ENCODE data around the gene PDXDC1.
"Not testable (repeated sequence)": the region's sequence is repeated elsewhere in the genome, so short reads cannot be mapped to it uniquely, and the experiment has no call there.

PDXDC1 gene

GRCh38 chr16:14963281-14964173 is 11.3 kb upstream of the PDXDC1 start:
- no peak for DNase-seq (ENCODE audit: low spot score in 2 of 2)
- H3K36me3 Mint-ChIP-seq, result no peaks in the 10 kb centered on the region

GRCh38 chr16:14965328-14965727 is 9.5 kb upstream of the PDXDC1 start:
- Mint-ChIP-seq H3K4me3 (no peak overlapping the region), H3K36me3 (no peaks in the 10 kb centered on the region), H3K4me1 (no peaks in the 10 kb centered on the region), H3K9me3 (no peaks in the 10 kb centered on the region), H3K27ac (no peak overlapping the region)
- ATAC-seq (no peak), DNase-seq (ENCODE audit: low spot score in 2 of 2) (no peak)

More at GRCh38 chr16:14963281-14964173, 11.3 kb upstream of the PDXDC1 start:
- no peaks in the 10 kb centered on the region for H3K9me3 Mint-ChIP-seq
- peak; percentile 31 for ATAC-seq
- H3K4me1 Mint-ChIP-seq, result no peaks in the 10 kb centered on the region
- H3K4me3 Mint-ChIP-seq, result no peak overlapping the region
- H3K27ac Mint-ChIP-seq, result no peak overlapping the region

DNA sequence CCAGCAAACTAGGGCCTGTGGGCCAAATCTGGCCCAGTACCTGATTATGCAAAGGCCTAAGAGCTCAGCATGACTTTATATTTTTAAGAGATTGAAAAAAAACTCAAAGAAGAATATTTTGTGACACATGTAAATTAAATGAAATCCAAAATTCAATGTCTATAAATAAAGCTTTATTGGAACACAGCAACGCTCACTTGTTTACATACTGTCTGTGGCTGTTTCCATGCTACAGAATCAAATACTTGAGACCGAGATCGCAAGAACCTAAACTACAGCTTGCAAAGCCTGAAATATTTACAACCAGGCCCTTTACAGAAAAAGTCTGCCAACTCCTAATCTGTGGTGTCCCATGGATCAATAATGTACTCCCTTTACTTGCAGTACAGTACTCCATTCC is 5.0 kb upstream of the PDXDC1 start:
- H3K4me1 Mint-ChIP-seq; ATAC-seq; H3K27ac Mint-ChIP-seq; H3K36me3 Mint-ChIP-seq; DNase-seq (ENCODE audit: low spot score in 2 of 2); H3K9me3 Mint-ChIP-seq; H3K4me3 Mint-ChIP-seq: not testable (repeated sequence)

DNA sequence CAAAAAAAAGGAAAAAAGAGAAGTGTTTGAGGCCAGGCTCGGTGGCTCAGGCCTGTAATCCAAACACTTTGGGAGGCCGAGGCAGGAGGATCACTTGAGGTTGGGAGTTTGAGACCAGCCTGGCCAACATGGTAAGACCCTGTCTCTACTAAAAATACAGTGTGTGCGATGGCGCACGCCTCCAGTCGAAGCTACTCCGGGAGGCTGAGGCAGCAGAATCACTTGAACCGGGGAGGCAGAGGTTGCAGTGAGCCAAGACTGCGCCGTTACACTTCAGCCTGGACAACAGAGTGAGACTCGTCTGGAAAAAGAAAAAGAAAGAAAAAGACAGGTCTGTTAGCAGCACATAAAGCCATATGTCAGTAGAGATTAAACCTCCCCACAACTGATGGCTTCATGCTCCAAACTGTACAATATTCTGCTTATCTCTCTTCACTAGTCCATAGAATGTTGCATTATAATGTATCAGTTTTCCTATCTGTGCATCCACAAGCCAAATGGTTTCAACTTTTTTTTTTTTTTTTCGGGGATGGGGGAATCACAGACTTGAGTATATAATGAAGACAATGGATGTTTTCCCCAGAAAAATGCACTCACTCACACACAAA is 3.1 kb upstream of the PDXDC1 start:
- H3K27ac Mint-ChIP-seq, H3K4me3 Mint-ChIP-seq: not testable (repeated sequence)
- peaks cover 12% of the 10 kb centered on the region for H3K4me1 Mint-ChIP-seq

DNA sequence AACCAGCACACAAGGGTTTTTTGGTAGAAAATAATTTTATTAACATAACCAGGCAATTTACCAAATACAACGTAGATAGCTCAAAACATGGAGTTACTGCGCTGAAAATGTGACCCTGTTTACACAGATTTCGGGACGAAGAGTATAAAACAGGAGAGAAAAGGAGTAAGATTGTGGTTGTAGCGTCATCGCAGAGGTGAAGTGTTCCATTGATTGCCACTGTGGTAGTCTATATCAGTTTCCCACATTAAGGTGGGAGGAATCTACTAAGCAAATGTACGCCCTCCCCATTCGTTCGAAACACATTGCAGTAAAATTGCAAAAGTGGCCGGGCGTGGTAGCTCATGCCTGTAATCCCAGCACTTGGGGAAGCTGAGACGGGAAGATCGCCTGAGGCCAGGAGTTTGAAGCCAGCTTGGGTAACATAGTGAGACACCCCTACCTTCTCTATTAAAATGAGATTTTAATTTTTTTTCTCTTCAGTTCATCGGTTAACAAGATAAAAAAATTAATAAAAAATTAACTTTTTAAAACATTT is 972 bp upstream of the PDXDC1 start:
- not testable (repeated sequence) for H3K27ac Mint-ChIP-seq, H3K9me3 Mint-ChIP-seq, ATAC-seq
- H3K4me3 Mint-ChIP-seq, result peak overlapping the region; percentile 82
- peaks cover 15% of the 10 kb centered on the region for H3K4me1 Mint-ChIP-seq
- peaks cover 14% of the 10 kb centered on the region for H3K36me3 Mint-ChIP-seq
- peak in 1 of 2 donors; percentile 49 for DNase-seq (ENCODE audit: low spot score in 2 of 2)

More for the DNA sequence above, 3.1 kb upstream of the PDXDC1 start:
- peak in 1 of 2 donors; percentile 48 for DNase-seq (ENCODE audit: low spot score in 2 of 2)
- not testable (repeated sequence) for H3K9me3 Mint-ChIP-seq, ATAC-seq
- H3K36me3 Mint-ChIP-seq, result peaks cover 14% of the 10 kb centered on the region

- H3K4me3 Mint-ChIP-seq, result peak overlapping the region; percentile 82
- H3K9me3 Mint-ChIP-seq; ATAC-seq; DNase-seq (ENCODE audit: low spot score in 2 of 2): not testable (repeated sequence)
- H3K36me3 Mint-ChIP-seq, result peaks cover 14% of the 10 kb centered on the region
- H3K27ac Mint-ChIP-seq, result peak overlapping the region; percentile 89
- H3K4me1 Mint-ChIP-seq, result peaks cover 15% of the 10 kb centered on the region
Measured at GRCh38 chr16:14974331-14974655, 533 bp upstream of the PDXDC1 start.

DNA sequence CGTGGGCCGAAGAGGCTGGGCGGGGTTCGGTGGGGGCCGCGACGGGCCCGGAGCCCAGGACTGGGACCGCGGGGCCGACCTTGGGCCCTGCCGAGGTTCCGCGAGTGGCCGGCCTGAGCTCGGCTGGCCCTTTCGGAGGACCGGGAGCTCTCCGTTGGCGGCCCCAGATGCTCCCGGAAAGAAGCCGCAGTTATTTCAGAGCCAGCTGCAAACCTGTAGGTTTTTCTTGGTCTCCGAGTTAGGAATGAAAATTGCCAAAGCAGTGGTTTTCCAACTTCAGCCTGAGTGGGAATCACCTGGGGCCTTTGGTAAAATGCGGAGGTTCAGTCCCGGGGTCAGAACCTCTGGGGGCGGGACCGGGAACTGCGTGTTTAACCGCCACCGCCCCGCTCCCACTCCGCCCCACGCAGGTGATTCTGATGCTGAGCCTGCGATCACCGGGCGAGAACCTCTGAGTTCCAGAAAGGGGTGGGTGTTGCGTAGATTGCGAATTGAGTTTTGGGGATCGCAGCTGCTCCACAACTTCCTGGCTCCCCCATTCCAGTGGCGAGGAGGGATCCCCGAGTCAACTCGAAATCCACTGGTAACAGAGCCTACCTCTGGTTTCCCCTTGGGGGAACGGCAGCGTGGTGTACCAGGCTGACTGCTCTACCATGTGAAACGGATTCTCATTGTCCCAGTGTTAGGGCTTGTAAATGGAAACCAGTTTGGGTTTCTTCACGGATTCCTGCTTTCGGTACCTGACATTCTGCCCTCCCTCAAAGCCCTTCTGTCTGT is 780 bp downstream of the PDXDC1 start:
- ATAC-seq (peak; percentile 39), DNase-seq (ENCODE audit: low spot score in 2 of 2) (peak; percentile 31 to 85)
- H3K9me3 Mint-ChIP-seq, result not testable (repeated sequence)
- Mint-ChIP-seq H3K4me3 (peak overlapping the region; percentile 82), H3K27ac (peak overlapping the region; percentile 89), H3K36me3 (peaks cover 14% of the 10 kb centered on the region), H3K4me1 (peaks cover 15% of the 10 kb centered on the region)

DNA sequence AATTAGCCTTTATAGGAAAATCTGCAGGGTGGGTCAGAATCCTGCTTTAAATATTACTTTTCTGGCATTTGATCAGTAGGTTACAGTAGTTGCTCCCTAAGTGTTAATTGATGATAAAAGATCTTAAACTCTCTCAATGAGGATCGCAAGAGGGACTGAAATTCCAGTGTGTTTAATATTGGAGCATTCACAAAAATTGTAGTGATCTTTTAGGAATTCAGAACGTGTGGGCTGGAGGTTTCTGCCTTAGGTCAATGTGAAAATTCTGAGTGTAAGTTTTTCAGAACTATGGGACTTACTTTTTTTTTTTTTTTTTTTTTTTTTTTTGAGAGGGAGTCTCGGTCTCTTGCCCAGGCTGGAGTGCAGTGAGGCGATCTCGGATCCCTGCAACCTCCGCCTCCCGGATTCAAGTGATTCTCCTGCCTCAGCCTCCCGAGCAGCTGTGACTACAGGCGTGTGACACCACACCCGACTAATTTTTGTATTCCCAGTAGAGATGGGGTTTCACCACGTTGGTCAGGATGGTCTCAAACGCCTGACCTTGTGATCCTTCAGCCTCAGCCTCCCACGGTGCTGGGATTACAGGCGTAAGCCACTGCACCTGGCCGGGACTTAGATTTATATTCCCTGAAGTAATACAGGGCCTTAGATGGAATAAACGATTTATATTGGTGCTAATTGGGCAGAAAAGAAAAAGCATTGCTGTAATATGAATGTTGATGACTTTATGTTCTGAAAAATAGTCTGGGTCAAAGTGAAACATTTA is 2.3 kb downstream of the PDXDC1 start:
- H3K4me3 Mint-ChIP-seq; ATAC-seq; H3K9me3 Mint-ChIP-seq; DNase-seq (ENCODE audit: low spot score in 2 of 2); H3K27ac Mint-ChIP-seq: not testable (repeated sequence)
- H3K36me3 Mint-ChIP-seq, result peaks cover 14% of the 10 kb centered on the region
- peaks cover 27% of the 10 kb centered on the region for H3K4me1 Mint-ChIP-seq

DNA sequence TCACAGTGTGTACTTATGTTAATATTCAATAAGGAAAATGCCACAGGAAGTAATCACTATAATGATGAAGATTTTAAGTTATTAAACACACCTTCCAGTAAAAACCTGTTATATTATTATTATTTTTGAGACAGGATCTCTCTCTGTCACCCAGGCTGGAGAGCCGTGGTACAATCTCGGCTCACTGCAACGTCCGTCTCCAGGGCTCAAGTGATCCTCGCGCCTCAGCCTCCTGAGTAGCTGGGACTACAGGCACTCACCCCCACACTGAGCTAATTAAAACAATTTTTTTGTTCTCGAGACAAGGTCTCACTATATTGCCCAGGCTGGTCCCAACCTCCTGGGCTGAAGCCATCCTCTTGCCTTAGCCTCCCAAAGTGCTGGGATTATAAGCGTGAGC is 3.5 kb downstream of the PDXDC1 start:
- H3K4me1 Mint-ChIP-seq, result peaks cover 28% of the 10 kb centered on the region
- not testable (repeated sequence) for H3K4me3 Mint-ChIP-seq; ATAC-seq; DNase-seq (ENCODE audit: low spot score in 2 of 2); H3K9me3 Mint-ChIP-seq; H3K27ac Mint-ChIP-seq
- peaks cover 14% of the 10 kb centered on the region for H3K36me3 Mint-ChIP-seq

- not testable (repeated sequence) for ATAC-seq; DNase-seq (ENCODE audit: low spot score in 2 of 2); H3K4me3 Mint-ChIP-seq; H3K9me3 Mint-ChIP-seq; H3K27ac Mint-ChIP-seq
- Mint-ChIP-seq H3K36me3 (peaks cover 15% of the 10 kb centered on the region), H3K4me1 (peaks cover 28% of the 10 kb centered on the region)
Measured at GRCh38 chr16:14978908-14979307, 4.1 kb downstream of the PDXDC1 start.

DNA sequence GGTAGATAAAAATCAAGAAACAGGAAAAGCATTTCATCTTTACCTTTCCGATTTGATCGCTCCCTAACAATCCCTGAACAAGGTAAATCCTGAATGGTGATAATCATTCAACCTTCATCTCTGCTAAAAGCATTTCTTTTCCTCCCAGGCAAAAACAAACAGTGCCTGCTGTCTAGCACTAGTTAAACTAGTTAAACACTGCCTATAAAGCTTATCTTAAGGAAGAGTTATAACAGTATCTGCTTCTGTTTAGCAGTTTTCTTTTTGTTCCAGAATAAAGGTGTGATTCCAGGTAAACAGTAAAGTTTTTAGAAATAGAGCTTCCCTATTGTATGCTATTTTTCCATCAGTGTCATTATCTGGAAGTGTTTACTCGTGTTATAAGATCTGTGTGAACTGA is 6.4 kb downstream of the PDXDC1 start:
- not testable (repeated sequence) for H3K4me3 Mint-ChIP-seq; DNase-seq (ENCODE audit: low spot score in 2 of 2); H3K9me3 Mint-ChIP-seq; ATAC-seq
- Mint-ChIP-seq H3K27ac (peak overlapping the region; percentile 46), H3K36me3 (peaks cover 24% of the 10 kb centered on the region), H3K4me1 (peaks cover 20% of the 10 kb centered on the region)

GRCh38 chr16:14982521-14982920 is 7.7 kb downstream of the PDXDC1 start:
- Mint-ChIP-seq H3K36me3 (peaks cover 34% of the 10 kb centered on the region), H3K4me1 (peaks cover 13% of the 10 kb centered on the region)
- DNase-seq (ENCODE audit: low spot score in 2 of 2); H3K9me3 Mint-ChIP-seq; H3K27ac Mint-ChIP-seq; ATAC-seq; H3K4me3 Mint-ChIP-seq: not testable (repeated sequence)

GRCh38 chr16:14988092-14988491 is 13.3 kb downstream of the PDXDC1 start:
- peaks cover 20% of the 10 kb centered on the region for H3K4me1 Mint-ChIP-seq
- not testable (repeated sequence) for DNase-seq (ENCODE audit: low spot score in 2 of 2); H3K9me3 Mint-ChIP-seq; H3K4me3 Mint-ChIP-seq
- ATAC-seq, result peak; percentile 38
- H3K27ac Mint-ChIP-seq, result peak overlapping the region; percentile 60
- H3K36me3 Mint-ChIP-seq, result peaks cover 53% of the 10 kb centered on the region

- H3K9me3 Mint-ChIP-seq; DNase-seq (ENCODE audit: low spot score in 2 of 2); H3K4me3 Mint-ChIP-seq: not testable (repeated sequence)
- peaks cover 53% of the 10 kb centered on the region for H3K36me3 Mint-ChIP-seq
- peak overlapping the region; percentile 54 for H3K27ac Mint-ChIP-seq
- H3K4me1 Mint-ChIP-seq, result peaks cover 20% of the 10 kb centered on the region
- peak; percentile 41 for ATAC-seq
Measured at GRCh38 chr16:14988661-14989191, 13.9 kb downstream of the PDXDC1 start.
